Uterus (tissue), 4 donors: ENCODE data around the gene HIBCH. TPM values are rescaled to one million over a fixed set of nuclear protein-coding genes. Genes with fewer than 3 reads are reported as not detected.

ENCODE experiments used
- DNase-seq, 2 donors: peaks; one replicate each; pipeline ENCODE4 v3.0.0-alpha.2; 2019 to 2020
- H3K27ac ChIP-seq, 2 donors: fragments of 200-600 bp; sonication (generic); 1 replicate in 1 of 2; 2 replicates in 1 of 2; pipeline ENCODE4 v1.5.1; 2016 to 2018
- H3K27me3 ChIP-seq, 2 donors: fragments of 200-600 bp; sonication (generic); one replicate each; pipeline ENCODE4 v1.5.1; 2018 to 2019; ENCODE audit warnings: control low read depth in 1 of 2
- H3K36me3 ChIP-seq, 2 donors: fragments of 200-600 bp; sonication (generic); one replicate each; pipeline ENCODE4 v1.5.1; 2019; ENCODE audit warnings: control low read depth in 1 of 2
- H3K4me1 ChIP-seq, 2 donors: fragments of 200-600 bp; sonication (generic); one replicate each; pipeline ENCODE4 v1.5.1; 2018 to 2019; ENCODE audit warnings: control low read depth in 1 of 2
- H3K4me3 ChIP-seq, 2 donors: fragments of 200-600 bp; sonication (generic); 1 replicate in 1 of 2; 2 replicates in 1 of 2; pipeline ENCODE4 v1.5.1; 2018 to 2019; ENCODE audit warnings: mild to moderate bottlenecking in 1 of 2
- H3K9me3 ChIP-seq, 2 donors: fragments of 200-600 bp; sonication (generic); one replicate each; pipeline ENCODE4 v1.5.1; 2019; ENCODE audit warnings: control low read depth in 1 of 2
- CTCF ChIP-seq, 4 experiments: fragments of 200-600 bp in 2 of 4; fragments of 450-650 bp in 2 of 4; sonication (generic) in 2 of 4; IDR thresholded peaks; one replicate each; pipeline ENCODE4 v1.5.1; 2016 to 2019; ENCODE audit warnings: antibody characterized with exemption in 4 of 4, mild to moderate bottlenecking in 2 of 4, moderate library complexity in 1 of 4
- POLR2A ChIP-seq, 2 donors: fragments of 450-650 bp; IDR thresholded peaks; one replicate each; pipeline ENCODE4 v1.6.1; 2016; ENCODE audit warnings: antibody characterized with exemption in 2 of 2, mild to moderate bottlenecking in 1 of 2, moderate library complexity in 1 of 2
- intact Hi-C: fragments of 100-400 bp; cut with DNase I; formaldehyde crosslinking; loops from one replicate; pipeline ENCODE4 v1.15.1; 2023; ENCODE audit warnings: low total_unique reads
- total RNA-seq, 4 donors: library from RNA; depleted of rRNA in 3 of 4; stranded (reverse); fragments of >200 nt in 3 of 4; gene quantifications; one replicate each; pipeline versions ENCODE4 v1.1.0 to v1.2.4, GENCODE V29; 2014 to 2023
- donor health status: DM: yes; HTN: yes; CAD: no.

Gene HIBCH
- total RNA-seq, 4 donors from 2014 or later = 9.1 to 53.9 (median 26.9) TPM

- intact Hi-C loops = no loop called here
- no peak for TF ChIP-seq POLR2A (IDR thresholded peaks at IDR 0.05)
- TF ChIP-seq CTCF (IDR thresholded peaks at IDR 0.05) = no peak
Observed at GRCh38 chr2:190221429-190221828, 98.2 kb downstream of the HIBCH start.

GRCh38 chr2:190219186-190219585 is 100.4 kb downstream of the HIBCH start:
- Histone ChIP-seq H3K4me3 (no peak overlapping the region), H3K27ac (no peak overlapping the region), H3K9me3 (no peaks in the 10 kb centered on the region), H3K27me3 (no peaks in the 10 kb centered on the region), H3K36me3 (no peaks in the 10 kb centered on the region), H3K4me1 (no peaks in the 10 kb centered on the region)
- intact Hi-C loops = no loop called here
- DNase-seq = no peak
- TF ChIP-seq CTCF (IDR thresholded peaks at IDR 0.05) = no peak
- TF ChIP-seq POLR2A (IDR thresholded peaks at IDR 0.05) = no peak

More at GRCh38 chr2:190221429-190221828, 98.2 kb downstream of the HIBCH start:
- no peaks in the 10 kb centered on the region for H3K36me3 ChIP-seq
- H3K27me3 ChIP-seq = no peaks in the 10 kb centered on the region
- H3K9me3 ChIP-seq = no peaks in the 10 kb centered on the region
- H3K27ac ChIP-seq = no peak overlapping the region
- no peaks in the 10 kb centered on the region for H3K4me1 ChIP-seq
- DNase-seq = no peak
- H3K4me3 ChIP-seq = no peak overlapping the region

- TF ChIP-seq CTCF (IDR thresholded peaks at IDR 0.05) (no peak), POLR2A (IDR thresholded peaks at IDR 0.05) (no peak)
- Histone ChIP-seq H3K9me3 (no peaks in the 10 kb centered on the region), H3K27ac (no peak overlapping the region), H3K4me3 (no peak overlapping the region), H3K36me3 (no peaks in the 10 kb centered on the region), H3K27me3 (no peaks in the 10 kb centered on the region), H3K4me1 (no peaks in the 10 kb centered on the region)
- DNase-seq = no peak
- intact Hi-C loops = no loop called here
Observed at GRCh38 chr2:190217616-190218015, 102.0 kb downstream of the HIBCH start.

- no peak for TF ChIP-seq POLR2A (IDR thresholded peaks at IDR 0.05)
- no peak for TF ChIP-seq CTCF (IDR thresholded peaks at IDR 0.05)
- no peaks in the 10 kb centered on the region for H3K27me3 ChIP-seq
- no peaks in the 10 kb centered on the region for H3K4me1 ChIP-seq
- H3K4me3 ChIP-seq = no peak overlapping the region
- peak; percentile 28 to 35 for DNase-seq
- intact Hi-C loops = no loop called here
- no peaks in the 10 kb centered on the region for H3K9me3 ChIP-seq
- no peaks in the 10 kb centered on the region for H3K36me3 ChIP-seq
- peak overlapping the region in 1 of 2 donors; percentile 59 for H3K27ac ChIP-seq
Observed at GRCh38 chr2:190216829-190217228, 102.8 kb downstream of the HIBCH start.

GRCh38 chr2:190215620-190216019 is 104.0 kb downstream of the HIBCH start:
- no peaks in the 10 kb centered on the region for H3K9me3 ChIP-seq
- H3K4me3 ChIP-seq = no peak overlapping the region
- no peaks in the 10 kb centered on the region for H3K36me3 ChIP-seq
- intact Hi-C loops = no loop called here
- no peaks in the 10 kb centered on the region for H3K4me1 ChIP-seq
- no peak for TF ChIP-seq POLR2A (IDR thresholded peaks at IDR 0.05)
- no peak for TF ChIP-seq CTCF (IDR thresholded peaks at IDR 0.05)
- H3K27me3 ChIP-seq = no peaks in the 10 kb centered on the region
- no peak for DNase-seq
- H3K27ac ChIP-seq = peak overlapping the region; percentile 54 to 59
